ENCODE results near the gene MBD3.
"Not testable (repeated sequence)": the region's sequence is repeated elsewhere in the genome, so short reads cannot be mapped to it uniquely, and the experiment has no call there.

Gene MBD3

GRCh38 chr19:1551068-1552040 lies 41.3 kb downstream of the MBD3 start:
- in situ Hi-C loops (cut with MboI; ENCODE audit: low sequenced_read_pairs): no loop called here

DNA sequence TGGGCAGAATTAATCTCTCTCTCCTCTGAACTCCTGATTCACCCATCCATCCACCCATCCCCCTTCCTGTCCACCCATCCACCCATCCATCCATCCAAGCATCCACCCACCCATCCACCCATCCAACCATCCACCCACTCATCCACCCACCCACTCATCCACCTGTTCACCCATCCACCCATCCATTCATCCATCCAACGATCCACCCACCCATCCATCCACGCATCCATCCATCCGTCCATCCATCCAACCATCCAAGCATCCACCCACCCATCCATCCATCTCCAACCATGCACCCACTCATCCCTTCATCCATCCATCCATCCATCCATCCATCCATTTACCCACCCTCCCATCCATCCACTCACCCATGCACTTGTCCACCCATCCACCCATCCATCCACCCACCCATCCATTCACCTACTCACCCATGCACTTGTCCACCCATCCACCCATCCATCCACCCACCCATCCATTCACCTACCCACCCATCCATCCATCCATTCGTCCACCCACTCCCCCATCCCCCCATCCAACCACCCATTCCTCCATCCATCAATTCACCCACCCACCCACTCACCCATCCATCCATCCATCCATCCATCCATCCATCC lies 43.2 kb downstream of the MBD3 start:
- in situ Hi-C loops (cut with MboI; ENCODE audit: low sequenced_read_pairs): loop anchor here (10.0 kb wide), 2 partner anchors 125 to 265 kb away; partner anchors contain the start of gene ATP8B3

- in situ Hi-C loops (cut with MboI; ENCODE audit: low sequenced_read_pairs): loop anchor here (10.0 kb wide), 2 partner anchors 134 to 274 kb away; partner anchors contain the start of gene ATP8B3
Observed at GRCh38 chr19:1540365-1540925, 52.2 kb downstream of the MBD3 start.

GRCh38 chr19:1539749-1540148 lies 52.9 kb downstream of the MBD3 start:
- in situ Hi-C loops (cut with MboI; ENCODE audit: low sequenced_read_pairs): loop anchor here (10.0 kb wide), 2 partner anchors 135 to 275 kb away; partner anchors contain the start of gene ATP8B3

DNA sequence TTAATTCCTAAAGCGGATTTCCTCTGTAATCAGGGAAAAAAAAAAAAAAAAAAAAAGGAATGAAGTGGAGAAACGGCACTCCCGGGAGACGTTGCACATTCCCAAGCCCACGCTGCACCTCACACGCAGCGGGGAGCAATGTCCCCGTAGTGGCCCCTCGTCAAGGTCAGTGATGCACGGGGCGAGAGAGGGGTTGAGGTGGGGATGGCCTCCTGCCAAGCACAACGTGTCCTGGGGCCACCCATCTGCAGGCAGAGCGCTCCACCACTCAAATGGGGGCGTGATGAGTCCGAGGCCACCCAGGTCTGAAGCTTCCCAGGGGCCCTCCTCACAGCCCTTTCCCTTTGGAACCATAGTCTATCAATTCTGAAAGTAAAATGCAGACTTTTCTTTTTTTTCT lies 53.7 kb downstream of the MBD3 start:
- in situ Hi-C loops (cut with MboI; ENCODE audit: low sequenced_read_pairs): no loop called here

GRCh38 chr19:1535699-1536098 lies 57.0 kb downstream of the MBD3 start:
- in situ Hi-C loops (cut with MboI; ENCODE audit: low sequenced_read_pairs): not testable (repeated sequence)

DNA sequence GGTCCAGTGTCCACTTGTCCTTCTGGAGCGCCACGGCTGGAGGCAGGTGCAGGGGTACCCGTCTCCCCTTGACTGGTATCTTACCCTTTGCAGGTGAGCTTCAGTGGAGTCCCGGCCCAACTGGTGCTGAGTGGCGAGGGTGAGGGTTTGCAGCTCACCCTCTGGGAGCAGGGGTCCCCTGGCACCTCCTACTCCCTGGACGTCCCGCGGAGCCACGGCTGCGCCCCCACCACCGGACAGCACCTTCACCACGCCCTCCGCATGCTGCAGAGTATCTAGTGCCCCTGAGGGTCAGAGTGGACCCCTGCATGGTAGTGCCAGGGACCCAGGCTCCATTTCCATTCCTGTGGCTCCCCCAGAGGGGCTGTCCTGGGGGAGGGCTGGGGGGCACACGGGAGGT lies 57.7 kb downstream of the MBD3 start:
- in situ Hi-C loops (cut with MboI; ENCODE audit: low sequenced_read_pairs): no loop called here

- in situ Hi-C loops (cut with MboI; ENCODE audit: low sequenced_read_pairs): no loop called here
Observed at GRCh38 chr19:1533510-1534150, 59.0 kb downstream of the MBD3 start.

GRCh38 chr19:1532003-1532402 lies 60.7 kb downstream of the MBD3 start:
- in situ Hi-C loops (cut with MboI; ENCODE audit: low sequenced_read_pairs): no loop called here

DNA sequence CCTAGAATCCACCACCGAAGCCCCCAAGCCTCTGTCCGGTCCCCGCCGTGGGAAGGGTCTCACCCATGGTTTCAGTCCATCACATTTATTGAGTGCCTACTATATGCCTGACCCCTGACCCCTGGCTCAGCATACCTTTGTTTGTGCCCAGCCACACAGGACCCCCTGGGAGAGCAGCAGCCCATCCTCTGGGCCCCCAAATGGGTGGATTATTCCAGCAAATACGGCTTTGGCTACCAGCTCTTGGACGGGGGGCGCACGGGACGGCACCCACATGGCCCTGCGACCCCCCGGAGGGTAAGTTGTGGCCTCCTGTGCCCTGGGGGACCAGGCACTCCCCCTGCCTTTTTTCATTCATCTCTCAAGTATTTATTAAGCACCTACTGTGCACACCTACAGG lies 61.1 kb downstream of the MBD3 start:
- in situ Hi-C loops (cut with MboI; ENCODE audit: low sequenced_read_pairs): no loop called here

DNA sequence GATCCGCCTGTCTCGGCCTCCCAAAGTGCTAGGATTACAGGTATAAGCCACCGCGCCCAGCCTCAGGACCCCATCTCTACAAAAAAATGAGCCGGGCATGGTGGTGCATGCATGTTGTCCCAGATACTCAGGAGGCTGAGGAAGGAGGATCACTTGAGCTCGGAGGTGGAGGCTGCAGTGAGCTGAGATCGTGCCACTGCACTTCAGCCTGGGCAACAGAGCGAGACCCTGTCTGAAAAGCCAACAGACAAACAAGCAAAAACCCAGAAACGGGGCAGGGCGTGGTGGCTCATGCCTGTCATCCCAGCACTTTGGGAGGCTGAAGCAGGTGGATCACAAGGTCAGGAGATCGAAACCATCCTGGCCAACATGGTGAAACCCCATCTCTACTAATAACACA lies 61.8 kb downstream of the MBD3 start:
- in situ Hi-C loops (cut with MboI; ENCODE audit: low sequenced_read_pairs): not testable (repeated sequence)

GRCh38 chr19:1529430-1529816 lies 63.2 kb downstream of the MBD3 start:
- in situ Hi-C loops (cut with MboI; ENCODE audit: low sequenced_read_pairs): no loop called here

DNA sequence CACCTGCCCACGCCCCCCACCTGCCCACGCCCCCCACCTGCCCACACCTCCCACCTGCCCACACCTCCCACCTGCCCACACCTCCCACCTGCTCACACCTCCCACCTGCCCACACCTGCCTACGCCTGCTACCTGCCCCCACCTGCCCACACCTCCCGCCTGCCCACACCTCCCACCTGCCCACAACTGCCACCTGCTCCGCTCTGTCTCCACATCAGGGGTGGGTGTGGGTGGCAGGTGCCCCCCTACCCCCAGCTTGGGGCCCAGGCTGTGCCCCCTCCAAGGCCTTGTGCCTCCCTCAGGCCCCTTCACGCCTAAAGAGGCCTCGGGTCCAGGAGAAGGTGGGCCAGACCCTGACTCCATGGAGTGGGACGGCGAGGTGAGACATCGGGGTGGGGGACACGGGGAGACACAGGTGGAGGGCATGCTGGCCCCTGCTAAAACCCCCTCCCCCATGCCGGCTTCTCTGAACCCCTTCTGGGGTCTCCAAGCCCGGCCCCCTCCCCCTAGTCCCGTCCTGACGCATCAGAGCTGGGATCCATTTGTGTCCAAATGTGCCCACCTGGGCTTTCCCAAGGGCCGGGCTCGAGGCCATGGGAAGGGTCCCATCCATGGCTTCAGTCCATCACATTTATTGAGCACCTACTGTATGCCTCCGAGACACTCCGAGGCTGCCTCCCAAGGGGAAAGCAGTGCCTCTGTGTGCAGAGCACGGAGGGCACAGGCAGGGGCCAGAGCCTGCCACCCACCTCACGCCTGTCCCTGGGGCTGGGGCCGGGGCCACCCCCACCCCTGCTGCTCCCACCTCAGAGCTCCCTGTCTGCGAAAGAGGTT lies 63.9 kb downstream of the MBD3 start:
- in situ Hi-C loops (cut with MboI; ENCODE audit: low sequenced_read_pairs): no loop called here

GRCh38 chr19:1527650-1528309 lies 64.9 kb downstream of the MBD3 start:
- in situ Hi-C loops (cut with MboI; ENCODE audit: low sequenced_read_pairs): no loop called here

- in situ Hi-C loops (cut with MboI; ENCODE audit: low sequenced_read_pairs): no loop called here
Observed at GRCh38 chr19:1526979-1527649, 65.6 kb downstream of the MBD3 start.

DNA sequence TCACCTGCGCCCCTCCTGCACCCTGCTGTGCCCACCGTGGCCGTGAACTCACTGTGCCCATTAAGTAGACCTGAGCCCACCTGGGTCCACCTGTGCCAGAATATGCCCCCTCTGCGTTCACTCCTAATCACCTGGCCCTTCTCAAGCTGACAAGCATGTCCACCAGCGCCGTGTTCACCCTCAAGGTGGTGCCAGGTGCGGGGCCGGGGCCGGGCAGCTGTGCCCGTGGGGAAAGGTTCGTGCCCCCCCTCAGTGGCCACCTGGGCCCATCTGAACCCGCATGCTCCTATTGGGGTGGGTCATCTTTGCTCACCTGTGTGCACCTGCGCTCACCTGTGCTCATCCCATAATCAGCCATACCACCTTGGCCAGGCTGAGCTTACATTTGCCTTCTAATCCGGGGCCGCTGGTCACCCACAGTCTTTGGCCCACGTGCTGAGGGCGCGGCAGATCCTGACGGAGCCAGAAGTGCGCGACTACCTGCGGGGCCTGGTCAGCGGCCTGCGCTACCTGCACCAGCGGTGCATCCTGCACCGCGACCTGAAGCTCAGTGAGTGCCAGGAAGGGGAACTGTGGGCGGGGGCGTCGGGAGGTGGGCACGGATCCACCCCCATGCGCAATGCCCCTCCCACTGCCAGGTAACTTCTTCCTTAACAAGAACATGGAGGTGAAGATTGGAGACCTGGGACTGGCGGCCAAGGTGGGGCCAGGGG lies 66.4 kb downstream of the MBD3 start:
- in situ Hi-C loops (cut with MboI; ENCODE audit: low sequenced_read_pairs): no loop called here

DNA sequence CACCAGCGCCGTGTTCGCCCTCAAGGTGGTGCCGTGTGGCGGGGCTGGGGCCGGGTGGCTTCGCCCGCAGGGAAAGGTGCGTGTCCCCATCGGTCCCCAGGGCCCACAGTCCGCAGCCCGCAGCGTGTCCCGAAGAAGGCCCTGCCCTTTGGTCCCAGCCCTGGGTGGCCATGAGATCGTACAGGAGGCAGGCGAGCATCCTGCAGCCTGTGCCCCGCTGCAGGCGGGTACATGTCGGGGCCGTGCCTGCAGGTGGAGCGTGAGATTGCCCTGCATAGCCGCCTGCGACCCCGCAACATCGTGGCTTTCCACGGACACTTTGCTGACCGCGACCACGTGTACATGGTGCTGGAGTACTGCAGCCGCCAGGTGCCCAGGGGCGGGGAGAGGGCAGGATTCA lies 67.3 kb downstream of the MBD3 start:
- in situ Hi-C loops (cut with MboI; ENCODE audit: low sequenced_read_pairs): no loop called here

DNA sequence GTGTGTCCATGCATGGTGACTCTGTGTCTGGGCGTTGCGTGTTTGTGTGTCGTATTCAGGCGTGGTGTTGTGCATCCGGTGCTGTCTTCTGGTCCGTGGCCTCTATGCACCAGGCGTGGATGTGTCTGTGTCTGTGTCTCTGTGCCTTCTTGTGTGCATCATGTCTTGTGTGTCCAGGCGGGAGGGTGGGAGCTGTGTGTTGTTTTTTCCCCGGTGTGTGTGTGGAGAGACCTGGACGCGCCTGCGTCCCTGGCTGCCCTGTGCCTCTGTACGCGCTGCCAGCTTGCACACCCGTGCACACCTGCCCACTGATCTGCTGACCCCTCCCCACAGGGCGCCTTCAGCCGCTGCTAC lies 67.7 kb downstream of the MBD3 start:
- in situ Hi-C loops (cut with MboI; ENCODE audit: low sequenced_read_pairs): no loop called here
